Retina (tissue), 1 donor: ENCODE measurements around the gene CHURC1.
"Not testable (repeated sequence)": the region's sequence is repeated elsewhere in the genome, so short reads cannot be mapped to it uniquely, and the experiment has no call there.

ENCODE experiments used
- DNase-seq: peaks from one replicate; pipeline ENCODE4 v3.0.0-alpha.2; 2016

The CHURC1 gene

GRCh38 chr14:64912261-64912660 lies 2.0 kb upstream of the CHURC1 start:
- DNase-seq, result no peak

GRCh38 chr14:64913477-64913876 lies 778 bp upstream of the CHURC1 start:
- not testable (repeated sequence) for DNase-seq

DNA sequence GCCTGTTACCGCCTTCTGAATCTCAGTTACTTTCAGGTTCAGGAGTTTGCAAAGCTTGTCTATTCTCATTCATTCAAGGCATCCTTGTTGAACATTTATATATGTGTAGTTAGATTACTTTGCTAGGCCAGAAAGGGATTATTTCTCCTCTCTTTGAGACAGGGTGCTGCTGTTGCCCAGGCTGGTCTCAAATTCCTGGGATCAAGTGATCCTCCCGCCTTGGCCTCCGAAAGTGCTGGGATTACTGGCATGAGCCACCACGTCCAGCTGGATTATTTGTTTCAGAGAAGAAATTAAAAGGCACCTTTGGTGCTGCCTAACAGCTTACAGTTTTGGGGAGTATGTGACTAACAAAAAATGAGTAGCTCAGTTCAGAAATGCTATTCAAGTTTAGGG lies 772 bp downstream of the CHURC1 start:
- no peak for DNase-seq

DNA sequence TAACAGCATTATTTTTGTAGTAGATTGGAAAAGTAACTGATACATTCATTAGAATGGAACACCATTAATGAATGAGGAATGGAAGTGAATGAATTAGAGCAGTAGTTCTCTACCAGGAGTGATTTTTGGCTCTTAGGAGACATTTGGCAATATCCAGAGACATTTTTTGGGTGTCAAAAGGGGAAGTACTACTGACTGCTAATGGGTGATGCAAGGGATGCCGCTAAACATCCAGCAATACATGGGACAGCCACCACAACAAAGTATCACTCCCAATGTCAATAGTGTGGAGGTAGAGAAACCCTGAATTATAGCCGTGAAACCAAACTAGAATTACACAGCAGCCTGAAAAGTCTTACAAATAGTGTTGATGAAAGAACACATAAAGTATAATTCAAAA lies 1.5 kb downstream of the CHURC1 start:
- DNase-seq, result no peak

GRCh38 chr14:64918216-64918615 lies 4.0 kb downstream of the CHURC1 start:
- no peak for DNase-seq

DNA sequence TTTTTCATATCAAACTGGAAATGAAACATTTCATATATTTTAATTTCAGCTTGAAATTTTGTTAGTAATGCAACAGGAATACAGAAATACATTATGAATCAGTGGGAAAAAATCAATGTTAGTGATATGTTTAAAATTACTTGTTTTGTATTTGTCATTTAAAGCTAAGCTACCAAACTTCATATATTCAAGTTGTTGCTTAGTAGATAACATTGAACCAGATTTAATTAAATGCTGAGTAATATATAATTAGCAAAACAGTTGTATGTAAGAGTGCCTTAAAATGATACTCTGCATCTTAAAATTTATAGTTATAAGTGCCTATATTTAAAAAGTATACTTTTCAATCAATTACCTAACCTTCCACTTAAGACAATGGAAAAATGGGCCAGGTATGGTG lies 5.0 kb downstream of the CHURC1 start:
- no peak for DNase-seq

DNA sequence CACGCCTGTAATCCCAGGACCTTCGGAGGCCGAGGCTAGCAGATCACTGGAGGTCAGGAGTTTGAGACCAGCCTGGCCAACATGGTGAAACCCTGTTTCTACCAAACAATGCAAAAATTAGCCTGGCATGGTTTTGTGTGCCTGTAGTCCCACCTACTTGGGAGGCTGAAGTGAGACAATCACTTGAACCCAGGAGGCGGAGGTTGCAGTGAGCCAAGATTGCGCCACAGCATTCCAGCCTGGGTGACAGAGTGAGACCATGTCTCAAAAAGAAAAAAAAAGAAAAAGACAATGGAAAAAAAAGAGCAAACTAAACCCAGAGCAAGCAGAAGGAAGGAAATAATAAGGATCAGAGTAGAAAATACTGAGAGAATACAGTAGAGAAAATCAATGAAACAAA lies 5.4 kb downstream of the CHURC1 start:
- no peak for DNase-seq

- no peak for DNase-seq
Measured at GRCh38 chr14:64920465-64920864, 6.2 kb downstream of the CHURC1 start.

DNA sequence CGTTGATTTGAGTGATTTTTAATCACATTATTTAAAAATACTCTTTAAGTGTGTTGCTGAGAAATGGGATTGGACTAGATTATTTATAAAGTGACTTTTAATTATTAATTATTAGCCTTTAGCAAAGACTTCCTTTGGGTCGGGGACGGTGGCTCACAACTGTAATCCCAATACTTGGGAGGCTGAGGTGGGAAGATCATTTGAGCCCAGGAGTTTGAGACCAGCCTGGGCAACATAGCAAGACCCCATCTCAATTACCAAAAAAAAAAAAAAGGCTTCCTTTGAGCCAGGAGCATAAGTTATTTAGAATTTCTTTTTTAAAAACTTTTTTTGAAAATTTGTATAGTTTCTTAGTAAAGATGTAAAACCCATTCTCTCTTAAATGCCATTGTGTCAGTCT lies 8.8 kb downstream of the CHURC1 start:
- DNase-seq, result no peak

- no peak for DNase-seq
Measured at GRCh38 chr14:64926398-64926995, 12.2 kb downstream of the CHURC1 start.

DNA sequence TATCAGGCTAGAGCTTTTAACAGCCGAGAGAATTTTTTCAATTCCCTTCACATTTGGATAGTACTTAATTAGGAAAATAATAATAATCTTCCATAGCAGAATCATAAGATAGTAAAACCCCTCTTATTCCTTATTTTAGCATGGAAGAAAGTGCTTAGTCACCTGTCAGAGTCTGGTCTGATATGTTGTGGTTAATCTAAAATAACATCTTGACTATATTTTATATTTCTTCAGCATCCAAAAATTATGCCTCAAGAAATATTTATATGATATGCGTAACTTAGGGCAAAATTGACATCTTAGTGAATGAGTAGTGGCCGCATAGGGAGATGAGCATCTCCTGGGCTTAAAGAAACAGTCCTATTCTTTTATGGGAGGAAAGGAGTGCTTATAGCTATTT lies 12.8 kb downstream of the CHURC1 start:
- DNase-seq, result no peak

- DNase-seq, result no peak
Measured at GRCh38 chr14:64928239-64929013, 14.2 kb downstream of the CHURC1 start.

- DNase-seq, result no peak
Measured at GRCh38 chr14:64929014-64929359, 14.7 kb downstream of the CHURC1 start.

- DNase-seq, result no peak
Measured at GRCh38 chr14:64930085-64930843, 16.0 kb downstream of the CHURC1 start.

GRCh38 chr14:64931123-64931522 lies 16.9 kb downstream of the CHURC1 start:
- no peak for DNase-seq

DNA sequence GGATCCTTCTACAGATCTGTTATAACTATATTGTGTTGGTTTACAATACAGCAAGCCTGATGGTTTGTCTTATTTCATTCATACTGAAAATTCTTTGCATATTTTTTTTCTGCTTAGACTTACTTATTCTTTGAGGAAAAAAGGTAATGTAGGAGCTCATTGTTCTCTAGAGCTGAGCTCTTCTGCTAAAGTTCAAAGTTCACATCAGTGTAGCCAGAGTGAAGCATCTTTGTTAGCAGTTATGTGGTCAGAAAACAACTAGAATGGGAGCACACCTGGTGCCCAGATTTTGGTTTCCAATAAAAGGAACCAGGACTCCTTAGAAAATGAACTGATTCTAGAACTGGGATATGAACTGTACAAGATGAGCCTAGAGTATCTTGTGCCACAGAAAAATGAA lies 18.0 kb downstream of the CHURC1 start:
- no peak for DNase-seq

DNA sequence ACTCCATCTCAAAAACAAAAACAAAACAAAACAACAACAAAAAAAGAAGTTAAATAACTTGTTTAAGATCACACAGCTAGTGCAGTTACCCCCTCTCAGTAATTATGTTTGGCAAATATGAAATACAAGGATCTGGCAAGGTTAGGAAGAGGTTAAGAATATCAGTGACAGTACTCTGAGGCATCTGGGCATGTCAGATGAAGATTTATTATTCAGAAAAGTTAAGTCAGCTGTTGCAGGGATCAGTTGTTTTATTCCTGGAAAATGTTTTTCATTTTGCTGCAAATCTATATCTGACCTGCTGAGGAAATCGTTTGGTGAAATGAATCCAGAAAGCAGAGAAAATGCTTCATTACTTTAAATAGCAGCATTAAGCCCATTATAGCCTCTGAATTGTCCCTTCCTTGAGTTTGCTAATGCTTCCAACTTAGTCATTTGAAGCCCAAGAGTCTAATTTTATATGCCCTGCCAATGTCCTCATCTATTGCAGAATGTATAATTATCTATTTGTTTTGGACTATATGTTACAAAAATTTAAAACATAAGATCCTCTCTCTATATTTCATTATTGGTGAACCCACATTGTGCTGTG lies 20.2 kb downstream of the CHURC1 start:
- DNase-seq, result no peak

GRCh38 chr14:64935508-64935907 lies 21.3 kb downstream of the CHURC1 start:
- no peak for DNase-seq

- DNase-seq, result no peak
Measured at GRCh38 chr14:64937171-64937820, 23.0 kb downstream of the CHURC1 start.

DNA sequence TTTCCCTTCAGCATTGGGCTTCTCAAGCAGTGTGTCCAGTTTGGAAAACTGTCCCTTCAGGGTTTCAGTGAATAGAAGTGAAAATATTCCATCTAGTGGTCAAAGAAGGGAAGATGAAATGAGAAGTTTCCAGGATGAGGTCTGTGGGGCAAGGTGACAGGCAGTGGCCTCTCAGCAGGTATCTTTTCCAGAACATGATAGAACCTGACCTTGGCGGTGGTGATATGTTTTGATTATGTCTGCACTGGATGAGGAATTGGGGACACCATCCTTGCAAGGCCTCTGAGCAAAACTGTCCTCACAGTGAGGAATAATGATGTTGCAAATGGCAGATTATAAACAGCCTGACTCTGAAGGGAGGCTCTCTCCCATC lies 23.6 kb downstream of the CHURC1 start:
- DNase-seq, result no peak

GRCh38 chr14:64938972-64939816 lies 24.9 kb downstream of the CHURC1 start:
- DNase-seq, result no peak

DNA sequence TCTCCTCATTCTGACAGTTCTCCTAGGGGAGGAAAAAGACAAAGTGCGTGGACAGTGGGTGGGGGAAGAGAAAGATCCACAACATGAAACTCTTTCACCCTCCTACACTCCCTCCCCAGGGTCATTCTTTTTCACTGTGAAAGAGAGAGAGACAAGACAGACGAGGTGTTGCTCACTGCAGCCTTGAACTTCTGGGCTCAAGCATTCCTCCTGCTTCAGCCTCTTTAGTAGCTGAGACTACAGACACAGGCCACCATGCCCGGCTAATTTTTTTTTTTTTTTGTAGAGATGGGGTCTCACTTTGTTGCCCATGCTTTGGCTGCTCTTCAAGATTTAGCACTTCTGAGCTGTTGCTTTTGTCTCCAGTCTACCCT lies 25.5 kb downstream of the CHURC1 start:
- DNase-seq, result no peak
